H1 (cell line): Measurements from ENCODE around the gene ATP6V1G1. TPM values are rescaled to one million over a fixed set of nuclear protein-coding genes. Genes with fewer than 3 reads are reported as not detected.

ENCODE experiments used
- ASH2L ChIP-seq: fragments of 200-600, 300-600 bp; sonication (generic); IDR thresholded peaks from one replicate; pipeline ENCODE4 v1.7.1; 2017; ENCODE audit warnings: low read length
- BCL11A ChIP-seq, 2 experiments: IDR thresholded peaks; one replicate each; pipeline ENCODE4 v1.6.1; 2011; ENCODE audit warnings: low read depth in 2 of 2, low read length in 2 of 2, mild to moderate bottlenecking in 2 of 2
- BRCA1 ChIP-seq: IDR thresholded peaks from 2 replicates; pipeline ENCODE4 v1.6.1; 2012; ENCODE audit warnings: low read depth, low read length, improper control_type of control experiment
- CBX5 ChIP-seq: fragments of 300-800, 300-1000 bp; sonication (generic); IDR thresholded peaks from 2 replicates; pipeline ENCODE4 v1.7.1; 2016; ENCODE audit warnings: antibody characterized with exemption, low read length, low read depth
- CHD2 ChIP-seq: IDR thresholded peaks from 2 replicates; pipeline ENCODE4 v1.6.1; 2012; ENCODE audit warnings: low read length, improper control_type of control experiment
- CHD7 ChIP-seq: fragments of 300-600 bp; sonication (generic); IDR thresholded peaks from 2 replicates; pipeline ENCODE4 v1.7.1; 2012; ENCODE audit warnings: low read length, moderate library complexity, mild to moderate bottlenecking, inconsistent platforms; ENCODE audit not compliant: insufficient replicate concordance
- FOSL1 ChIP-seq: IDR thresholded peaks from 2 replicates; pipeline ENCODE4 v1.6.1; 2011; ENCODE audit warnings: mild to moderate bottlenecking, low read depth, low read length, moderate library complexity; ENCODE audit not compliant: insufficient read depth
- JUND ChIP-seq: IDR thresholded peaks from 2 replicates; pipeline ENCODE4 v1.6.1; 2011; ENCODE audit warnings: mild to moderate bottlenecking, improper control_type of control experiment, low read length
- NRF1 ChIP-seq: IDR thresholded peaks from 2 replicates; pipeline ENCODE4 v1.6.1; 2011; ENCODE audit warnings: mild to moderate bottlenecking, low read depth, low read length, improper control_type of control experiment
- RFX5 ChIP-seq: IDR thresholded peaks from 2 replicates; pipeline ENCODE4 v1.6.1; 2011; ENCODE audit warnings: low read depth, low read length, improper control_type of control experiment, borderline replicate concordance
- SIN3A ChIP-seq, 2 experiments: IDR thresholded peaks in 1 of 2; conservative IDR thresholded peaks in 1 of 2; 2 replicates each; pipeline ENCODE4 v1.6.1; 2011 to 2012; ENCODE audit warnings: low read length in 2 of 2, improper control_type of control experiment in 1 of 2, low read depth in 1 of 2, mild to moderate bottlenecking in 1 of 2
- SP4 ChIP-seq: IDR thresholded peaks from 2 replicates; pipeline ENCODE4 v1.6.1; 2012; ENCODE audit warnings: low read length, inconsistent platforms
- polyA plus RNA-seq, 7 experiments: library from polyadenylated mRNA; depleted of rRNA in 3 of 7; stranded (reverse) in 5 of 7; unstranded in 2 of 7; fragments of >200 nt in 5 of 7; fragments of 200-250 nt in 2 of 7; gene quantifications; 1 replicate in 5 of 7; 2 replicates in 1 of 7; 4 replicates in 1 of 7; pipeline versions ENCODE4 v1.2.1 to v1.2.3, GENCODE V29; 2011 to 2013; ENCODE audit warnings: missing spikeins in 2 of 7, mixed read lengths in 2 of 7
- total RNA-seq: library from RNA; stranded (reverse); fragmentation: NEBNext Ultra II Directional; extraction: Animal tissue kit (Norgen Biotek cat#: 25700); gene quantifications from 2 replicates; pipeline ENCODE4 v1.2.1, GENCODE V29; 2021

Gene ATP6V1G1
- total and polyA plus RNA-seq, 2 of the 8 experiments (the other 6 are each of a cell fraction or from before 2014, with no cell fraction given), result 112 to 124 TPM

GRCh38 chr9:114643896-114644295 is 56.3 kb downstream of the ATP6V1G1 start (continued):
- TF ChIP-seq CHD7 (no peak), FOSL1 (no peak), NRF1 (no peak), JUND (no peak), BCL11A (IDR thresholded peaks at IDR 0.05; ENCODE audit: low read depth in 2 of 2, low read length in 2 of 2) (no peak), BRCA1 (no peak), SIN3A (conservative IDR thresholded peaks at IDR 0.05 in 1 of 2, IDR thresholded peaks at IDR 0.05 in 1 of 2; ENCODE audit: low read depth in 1 of 2, low read length in 2 of 2) (no peak), SP4 (no peak), CHD2 (no peak), RFX5 (no peak), ASH2L (no peak), CBX5 (no peak)
